ENCODE results near the gene PTPRJ. TPM values are rescaled to one million over a fixed set of nuclear protein-coding genes. Genes with fewer than 3 reads are reported as not detected.

The PTPRJ gene
- total and polyA plus RNA-seq, 4 donors: 4.1 to 24.7 (median 14.6) TPM

DNA sequence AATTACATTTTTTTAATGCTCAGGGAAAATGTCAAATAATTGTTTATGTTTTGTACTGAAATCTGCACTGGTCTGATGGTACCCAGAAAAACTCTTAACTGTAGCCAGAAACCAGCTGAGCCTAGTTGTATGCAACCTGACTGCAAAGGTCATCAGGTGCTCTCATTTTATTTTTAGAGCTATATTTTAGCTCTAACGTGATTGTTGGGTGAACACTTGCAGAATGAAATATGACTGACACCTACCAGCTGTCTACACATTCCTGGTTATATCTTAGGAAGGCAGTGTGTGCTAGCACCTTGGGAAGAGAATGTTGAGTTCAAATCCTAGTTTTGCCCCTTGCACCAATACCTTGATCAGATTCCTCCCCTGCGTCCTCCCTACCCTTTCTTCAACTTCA, 23.6 kb downstream of the PTPRJ start:
- no peaks in the 10 kb centered on the region for H3K36me3 ChIP-seq (ENCODE audit: control insufficient read depth in 4 of 4, insufficient read depth in 3 of 4, low read depth in 1 of 4, low read length in 3 of 4)
- no peak for TF ChIP-seq RAD21 (IDR thresholded peaks at IDR 0.05)
- TF ChIP-seq, protein P1, sequence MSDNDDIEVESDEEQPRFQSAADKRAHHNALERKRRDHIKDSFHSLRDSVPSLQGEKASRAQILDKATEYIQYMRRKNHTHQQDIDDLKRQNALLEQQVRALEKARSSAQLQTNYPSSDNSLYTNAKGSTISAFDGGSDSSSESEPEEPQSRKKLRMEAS (IDR thresholded peaks at IDR 0.05): no peak
- TF ChIP-seq TAF1 (conservative IDR thresholded peaks at IDR 0.05): no peak
- TF ChIP-seq FOXA2 (IDR thresholded peaks at IDR 0.05): no peak
- no peak for TF ChIP-seq HNF4G (IDR thresholded peaks at IDR 0.05)
- TF ChIP-seq HNF4A (conservative IDR thresholded peaks at IDR 0.05): no peak
- TF ChIP-seq, protein P2, sequence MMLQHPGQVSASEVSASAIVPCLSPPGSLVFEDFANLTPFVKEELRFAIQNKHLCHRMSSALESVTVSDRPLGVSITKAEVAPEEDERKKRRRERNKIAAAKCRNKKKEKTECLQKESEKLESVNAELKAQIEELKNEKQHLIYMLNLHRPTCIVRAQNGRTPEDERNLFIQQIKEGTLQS (IDR thresholded peaks at IDR 0.05): no peak
- TF ChIP-seq, protein P3, sequence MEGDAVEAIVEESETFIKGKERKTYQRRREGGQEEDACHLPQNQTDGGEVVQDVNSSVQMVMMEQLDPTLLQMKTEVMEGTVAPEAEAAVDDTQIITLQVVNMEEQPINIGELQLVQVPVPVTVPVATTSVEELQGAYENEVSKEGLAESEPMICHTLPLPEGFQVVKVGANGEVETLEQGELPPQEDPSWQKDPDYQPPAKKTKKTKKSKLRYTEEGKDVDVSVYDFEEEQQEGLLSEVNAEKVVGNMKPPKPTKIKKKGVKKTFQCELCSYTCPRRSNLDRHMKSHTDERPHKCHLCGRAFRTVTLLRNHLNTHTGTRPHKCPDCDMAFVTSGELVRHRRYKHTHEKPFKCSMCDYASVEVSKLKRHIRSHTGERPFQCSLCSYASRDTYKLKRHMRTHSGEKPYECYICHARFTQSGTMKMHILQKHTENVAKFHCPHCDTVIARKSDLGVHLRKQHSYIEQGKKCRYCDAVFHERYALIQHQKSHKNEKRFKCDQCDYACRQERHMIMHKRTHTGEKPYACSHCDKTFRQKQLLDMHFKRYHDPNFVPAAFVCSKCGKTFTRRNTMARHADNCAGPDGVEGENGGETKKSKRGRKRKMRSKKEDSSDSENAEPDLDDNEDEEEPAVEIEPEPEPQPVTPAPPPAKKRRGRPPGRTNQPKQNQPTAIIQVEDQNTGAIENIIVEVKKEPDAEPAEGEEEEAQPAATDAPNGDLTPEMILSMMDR (IDR thresholded peaks at IDR 0.05; ENCODE audit: low read depth, low read length, missing input control): no peak
- TF ChIP-seq, protein P4, sequence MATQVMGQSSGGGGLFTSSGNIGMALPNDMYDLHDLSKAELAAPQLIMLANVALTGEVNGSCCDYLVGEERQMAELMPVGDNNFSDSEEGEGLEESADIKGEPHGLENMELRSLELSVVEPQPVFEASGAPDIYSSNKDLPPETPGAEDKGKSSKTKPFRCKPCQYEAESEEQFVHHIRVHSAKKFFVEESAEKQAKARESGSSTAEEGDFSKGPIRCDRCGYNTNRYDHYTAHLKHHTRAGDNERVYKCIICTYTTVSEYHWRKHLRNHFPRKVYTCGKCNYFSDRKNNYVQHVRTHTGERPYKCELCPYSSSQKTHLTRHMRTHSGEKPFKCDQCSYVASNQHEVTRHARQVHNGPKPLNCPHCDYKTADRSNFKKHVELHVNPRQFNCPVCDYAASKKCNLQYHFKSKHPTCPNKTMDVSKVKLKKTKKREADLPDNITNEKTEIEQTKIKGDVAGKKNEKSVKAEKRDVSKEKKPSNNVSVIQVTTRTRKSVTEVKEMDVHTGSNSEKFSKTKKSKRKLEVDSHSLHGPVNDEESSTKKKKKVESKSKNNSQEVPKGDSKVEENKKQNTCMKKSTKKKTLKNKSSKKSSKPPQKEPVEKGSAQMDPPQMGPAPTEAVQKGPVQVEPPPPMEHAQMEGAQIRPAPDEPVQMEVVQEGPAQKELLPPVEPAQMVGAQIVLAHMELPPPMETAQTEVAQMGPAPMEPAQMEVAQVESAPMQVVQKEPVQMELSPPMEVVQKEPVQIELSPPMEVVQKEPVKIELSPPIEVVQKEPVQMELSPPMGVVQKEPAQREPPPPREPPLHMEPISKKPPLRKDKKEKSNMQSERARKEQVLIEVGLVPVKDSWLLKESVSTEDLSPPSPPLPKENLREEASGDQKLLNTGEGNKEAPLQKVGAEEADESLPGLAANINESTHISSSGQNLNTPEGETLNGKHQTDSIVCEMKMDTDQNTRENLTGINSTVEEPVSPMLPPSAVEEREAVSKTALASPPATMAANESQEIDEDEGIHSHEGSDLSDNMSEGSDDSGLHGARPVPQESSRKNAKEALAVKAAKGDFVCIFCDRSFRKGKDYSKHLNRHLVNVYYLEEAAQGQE (IDR thresholded peaks at IDR 0.05): no peak
- TF ChIP-seq, protein P5, sequence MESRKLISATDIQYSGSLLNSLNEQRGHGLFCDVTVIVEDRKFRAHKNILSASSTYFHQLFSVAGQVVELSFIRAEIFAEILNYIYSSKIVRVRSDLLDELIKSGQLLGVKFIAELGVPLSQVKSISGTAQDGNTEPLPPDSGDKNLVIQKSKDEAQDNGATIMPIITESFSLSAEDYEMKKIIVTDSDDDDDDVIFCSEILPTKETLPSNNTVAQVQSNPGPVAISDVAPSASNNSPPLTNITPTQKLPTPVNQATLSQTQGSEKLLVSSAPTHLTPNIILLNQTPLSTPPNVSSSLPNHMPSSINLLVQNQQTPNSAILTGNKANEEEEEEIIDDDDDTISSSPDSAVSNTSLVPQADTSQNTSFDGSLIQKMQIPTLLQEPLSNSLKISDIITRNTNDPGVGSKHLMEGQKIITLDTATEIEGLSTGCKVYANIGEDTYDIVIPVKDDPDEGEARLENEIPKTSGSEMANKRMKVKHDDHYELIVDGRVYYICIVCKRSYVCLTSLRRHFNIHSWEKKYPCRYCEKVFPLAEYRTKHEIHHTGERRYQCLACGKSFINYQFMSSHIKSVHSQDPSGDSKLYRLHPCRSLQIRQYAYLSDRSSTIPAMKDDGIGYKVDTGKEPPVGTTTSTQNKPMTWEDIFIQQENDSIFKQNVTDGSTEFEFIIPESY (IDR thresholded peaks at IDR 0.05): no peak
- no peak for TF ChIP-seq YY1 (IDR thresholded peaks at IDR 0.05)
- no peak for TF ChIP-seq EGR1 (IDR thresholded peaks at IDR 0.05; ENCODE audit: low read depth in 2 of 2)
- TF ChIP-seq JUND (IDR thresholded peaks at IDR 0.05): no peak
- TF ChIP-seq GABPA (IDR thresholded peaks at IDR 0.05 in 1 of 2, conservative IDR thresholded peaks at IDR 0.05 in 1 of 2): no peak
- TF ChIP-seq NR2F2 (IDR thresholded peaks at IDR 0.05): no peak
- no peak for TF ChIP-seq FOXA1 (IDR thresholded peaks at IDR 0.05)
- TF ChIP-seq RXRA (IDR thresholded peaks at IDR 0.05): no peak
- no peak for TF ChIP-seq SP1 (IDR thresholded peaks at IDR 0.05)
- H3K27ac ChIP-seq (ENCODE audit: low read depth in 1 of 2, low read length in 2 of 2): peak overlapping the region; percentile 37 to 77
- no peaks in the 10 kb centered on the region for H3K27me3 ChIP-seq (ENCODE audit: control insufficient read depth in 4 of 4, insufficient read depth in 4 of 4, low read length in 3 of 4)
- WGBS: 48% methylated on average over 2 of the region's 2 CpGs
- peak overlapping the region in 1 of 2 donors; percentile 2 for H3K9ac ChIP-seq (ENCODE audit: low read depth in 1 of 2, low read length in 2 of 2)
- no peak for DNase-seq (ENCODE audit: low spot score)
- no peaks in the 10 kb centered on the region for H3K9me3 ChIP-seq (ENCODE audit: control insufficient read depth in 4 of 4, low read length in 3 of 4)
- peaks cover 26 to 72% (median 60%) of the 10 kb centered on the region in 4 donors for H3K4me1 ChIP-seq (ENCODE audit: control insufficient read depth in 4 of 4, insufficient read depth in 4 of 4, low read length in 3 of 4)
- no peak overlapping the region for H3K4me3 ChIP-seq (ENCODE audit: low read depth in 1 of 3, low read length in 3 of 3)

Measured in liver (tissue), 9 donors.